ENCODE data around the gene CD3D.
"Not testable (repeated sequence)": the region's sequence is repeated elsewhere in the genome, so short reads cannot be mapped to it uniquely, and the experiment has no call there.

Gene CD3D

GRCh38 chr11:118338637-118339061 is 3.9 kb downstream of the CD3D start:
- peak; percentile 83 for DNase-seq

GRCh38 chr11:118334745-118335144 is 7.8 kb downstream of the CD3D start:
- no peak for DNase-seq

GRCh38 chr11:118328745-118329144 is 13.8 kb downstream of the CD3D start:
- no peak for DNase-seq

GRCh38 chr11:118325283-118325682 is 17.2 kb downstream of the CD3D start:
- no peak for DNase-seq

- no peak for DNase-seq
Measured at GRCh38 chr11:118322721-118323120, 19.8 kb downstream of the CD3D start.

- DNase-seq, result no peak
Measured at GRCh38 chr11:118321386-118322082, 21.0 kb downstream of the CD3D start.

- DNase-seq, result no peak
Measured at GRCh38 chr11:118320515-118320914, 22.0 kb downstream of the CD3D start.

GRCh38 chr11:118319337-118319707 is 23.2 kb downstream of the CD3D start:
- DNase-seq, result no peak

GRCh38 chr11:118318581-118319336 is 23.7 kb downstream of the CD3D start:
- DNase-seq, result no peak

- DNase-seq, result no peak
Measured at GRCh38 chr11:118318124-118318523, 24.4 kb downstream of the CD3D start.

- DNase-seq, result no peak
Measured at GRCh38 chr11:118314988-118315411, 27.5 kb downstream of the CD3D start.

GRCh38 chr11:118313242-118313641 is 29.3 kb downstream of the CD3D start:
- DNase-seq, result no peak

GRCh38 chr11:118312328-118312727 is 30.2 kb downstream of the CD3D start:
- DNase-seq, result no peak

GRCh38 chr11:118311518-118311917 is 31.0 kb downstream of the CD3D start:
- no peak for DNase-seq

- no peak for DNase-seq
Measured at GRCh38 chr11:118310781-118311485, 31.6 kb downstream of the CD3D start.

GRCh38 chr11:118310271-118310670 is 32.2 kb downstream of the CD3D start:
- no peak for DNase-seq

GRCh38 chr11:118308995-118309528 is 33.4 kb downstream of the CD3D start:
- not testable (repeated sequence) for DNase-seq

- no peak for DNase-seq
Measured at GRCh38 chr11:118306556-118306955, 35.9 kb downstream of the CD3D start.

GRCh38 chr11:118305726-118306125 is 36.8 kb downstream of the CD3D start:
- no peak for DNase-seq

- peak; percentile 43 for DNase-seq
Measured at GRCh38 chr11:118304568-118305248, 37.8 kb downstream of the CD3D start, which contains the start of gene CD3E. Gene CD3E (plus strand): TSS chr11:118304730. CDS start chr11:118304953, 223 bp downstream.

- no peak for DNase-seq
Measured at GRCh38 chr11:118304227-118304567, 38.3 kb downstream of the CD3D start.

- no peak for DNase-seq
Measured at GRCh38 chr11:118301600-118302195, 40.8 kb downstream of the CD3D start.

Data from activated T-cell treated with anti-CD3 and anti-CD28 coated beads for 4 hours (primary cell).